Psoas muscle (tissue), 8 donors: ENCODE results near the gene RAI14. TPM values are rescaled to one million over a fixed set of nuclear protein-coding genes. Genes with fewer than 3 reads are reported as not detected.
A peak's percentile ranks its signal among the peaks of the same experiment; 100 is the strongest.

ENCODE experiments used
- ATAC-seq, 4 donors: fragments of 200-7000 bp; cut with Tn5 transposase; one replicate each; pipeline ENCODE4 v1.9.1; 2020; ENCODE audit warnings: moderate library complexity in 3 of 4, mild to moderate bottlenecking in 2 of 4
- DNase-seq, 2 donors: peaks; one replicate each; pipeline ENCODE4 v3.0.0-alpha.2; 2020
- H3K27ac ChIP-seq: fragments of 200-600 bp; one replicate; pipeline ENCODE4 v1.8.0; 2022
- H3K27me3 ChIP-seq, 3 donors: fragments of 200-600 bp in 1 of 3; one replicate each; pipeline versions ENCODE4 v1.6.1 to v1.8.0; 2013 to 2022; ENCODE audit warnings: low read length in 2 of 3, mild to moderate bottlenecking in 2 of 3, moderate library complexity in 1 of 3; ENCODE audit not compliant: insufficient read depth in 3 of 3
- H3K36me3 ChIP-seq, 2 donors: fragments of 200-600 bp in 1 of 2; one replicate each; pipeline versions ENCODE4 v1.6.1 to v1.8.0; 2013 to 2022; ENCODE audit warnings: low read depth in 1 of 2, mild to moderate bottlenecking in 1 of 2, moderate library complexity in 1 of 2; ENCODE audit not compliant: insufficient read depth in 1 of 2
- H3K4me1 ChIP-seq: fragments of 200-600 bp; one replicate; pipeline ENCODE4 v1.8.0; 2022
- H3K4me3 ChIP-seq: fragments of 200-600 bp; one replicate; pipeline ENCODE4 v1.8.0; 2022; ENCODE audit warnings: mild to moderate bottlenecking
- H3K9me3 ChIP-seq: fragments of 200-600 bp; one replicate; pipeline ENCODE4 v1.8.0; 2022
- WGBS, 3 donors: extraction: QIAGEN DNeasy Blood & Tissue Kit; methylation state at CpG; one replicate each; pipeline versions ENCODE4 v1.1.6 to v1.1.7; 2013; 5-methylcytosine and 5-hydroxymethylcytosine counted together
- intact Hi-C, 2 donors: fragments of 100-400 bp; cut with DNase I; formaldehyde crosslinking; loops; one replicate each; pipeline versions ENCODE4 v1.11.0 to v1.14.2; 2022
- polyA plus RNA-seq, 3 donors: library from polyadenylated mRNA; stranded (reverse); fragments of 200-250 nt; gene quantifications; one replicate each; pipeline ENCODE4 v1.2.3, GENCODE V29; 2013
- total RNA-seq, 4 donors: library from RNA; stranded (reverse); fragmentation: NEBNext Ultra II Directional in 2 of 4; extraction: Animal tissue kit (Norgen Biotek cat#: 25700) in 2 of 4; gene quantifications; one replicate each; pipeline versions ENCODE4 v1.2.1 to v1.2.4, GENCODE V29; 2021 to 2023
- TF ChIP-seq, protein P1 (sequence below): fragments of 200-600 bp; IDR thresholded peaks from one replicate; pipeline ENCODE4 v1.8.0; 2022; ENCODE audit warnings: antibody characterized with exemption
- donor health status: healthy with polysubstance abuse.
- donor health status: DM: no; HTN: no; CAD: no; lungs with moderate emphysema.
- donor health status: Bipolar disorder and iron deficiency.
- donor health status: healthy.
- donor health status: DM: yes; HTN: yes; CAD: no.
- donor health status: DM: no; HTN: no; CAD: no.
- donor health status: DM: no; HTN: no; CAD: no.
- donor health status: DM: yes; HTN: yes; CAD: no.

Gene RAI14
- total and polyA plus RNA-seq, 7 donors, result 0.69 to 4.3 (median 2.1) TPM

DNA sequence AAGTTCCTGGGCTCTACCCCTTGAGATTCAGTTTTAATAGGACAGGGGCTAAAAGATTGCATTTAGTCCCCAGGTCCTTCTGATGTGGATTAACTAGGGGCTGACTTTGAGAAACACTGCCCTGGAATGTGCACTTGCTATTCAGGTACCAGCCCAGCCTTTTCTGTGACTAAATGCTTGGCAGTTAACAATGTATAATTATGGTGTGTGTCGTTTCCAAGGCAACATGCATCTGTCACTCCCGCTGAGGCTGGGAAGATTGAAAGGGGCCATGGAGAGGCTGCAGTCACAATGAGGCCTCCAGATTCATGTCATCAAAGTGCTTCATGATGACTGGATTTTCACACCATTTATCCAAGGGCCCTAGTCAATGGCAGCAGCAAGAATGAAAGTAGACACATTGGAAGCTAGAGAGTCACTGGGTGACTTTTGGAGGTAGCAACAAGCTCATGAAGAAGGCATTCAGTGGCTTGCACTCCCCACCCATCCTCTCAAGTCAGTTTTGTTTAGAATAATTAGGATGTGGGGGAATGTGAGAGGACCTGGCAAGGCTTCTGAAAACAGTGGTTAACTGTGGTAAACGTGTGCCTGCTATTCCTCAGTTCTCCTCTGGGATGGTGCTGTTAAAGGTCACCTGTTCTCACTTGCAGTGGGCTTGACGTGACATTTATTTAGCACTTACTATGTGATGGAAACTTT lies 28.3 kb downstream of the RAI14 start:
- ATAC-seq (no peak), DNase-seq (no peak)
- Histone ChIP-seq H3K27me3 (no peaks in the 10 kb centered on the region), H3K36me3 (no peaks in the 10 kb centered on the region), H3K4me3 (no peak overlapping the region), H3K9me3 (no peaks in the 10 kb centered on the region), H3K27ac (no peak overlapping the region), H3K4me1 (no peaks in the 10 kb centered on the region)
- intact Hi-C loops, result no loop called here
- WGBS, 3 donors, result 42 to 46% (median 43%) methylated on average over 4 of the region's 4 CpGs
- TF ChIP-seq, protein P1, sequence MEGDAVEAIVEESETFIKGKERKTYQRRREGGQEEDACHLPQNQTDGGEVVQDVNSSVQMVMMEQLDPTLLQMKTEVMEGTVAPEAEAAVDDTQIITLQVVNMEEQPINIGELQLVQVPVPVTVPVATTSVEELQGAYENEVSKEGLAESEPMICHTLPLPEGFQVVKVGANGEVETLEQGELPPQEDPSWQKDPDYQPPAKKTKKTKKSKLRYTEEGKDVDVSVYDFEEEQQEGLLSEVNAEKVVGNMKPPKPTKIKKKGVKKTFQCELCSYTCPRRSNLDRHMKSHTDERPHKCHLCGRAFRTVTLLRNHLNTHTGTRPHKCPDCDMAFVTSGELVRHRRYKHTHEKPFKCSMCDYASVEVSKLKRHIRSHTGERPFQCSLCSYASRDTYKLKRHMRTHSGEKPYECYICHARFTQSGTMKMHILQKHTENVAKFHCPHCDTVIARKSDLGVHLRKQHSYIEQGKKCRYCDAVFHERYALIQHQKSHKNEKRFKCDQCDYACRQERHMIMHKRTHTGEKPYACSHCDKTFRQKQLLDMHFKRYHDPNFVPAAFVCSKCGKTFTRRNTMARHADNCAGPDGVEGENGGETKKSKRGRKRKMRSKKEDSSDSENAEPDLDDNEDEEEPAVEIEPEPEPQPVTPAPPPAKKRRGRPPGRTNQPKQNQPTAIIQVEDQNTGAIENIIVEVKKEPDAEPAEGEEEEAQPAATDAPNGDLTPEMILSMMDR, result no peak

- no peaks in the 10 kb centered on the region for H3K27me3 ChIP-seq
- 96 to 97% (median 96%) methylated on average over 4 of the region's 4 CpGs for WGBS, 3 donors
- no peak for ATAC-seq
- H3K4me3 ChIP-seq, result no peak overlapping the region
- H3K9me3 ChIP-seq, result no peaks in the 10 kb centered on the region
- H3K36me3 ChIP-seq, result no peaks in the 10 kb centered on the region
- no peak overlapping the region for H3K27ac ChIP-seq
- no peak for DNase-seq
- TF ChIP-seq, protein P1, result no peak
- H3K4me1 ChIP-seq, result no peaks in the 10 kb centered on the region
- intact Hi-C loops, result no loop called here
Measured at GRCh38 chr5:34684980-34685352, 28.8 kb downstream of the RAI14 start.

- no peaks in the 10 kb centered on the region for H3K9me3 ChIP-seq
- intact Hi-C loops, result no loop called here
- no peaks in the 10 kb centered on the region for H3K4me1 ChIP-seq
- no peak overlapping the region for H3K4me3 ChIP-seq
- ATAC-seq (no peak), DNase-seq (no peak)
- 70 to 78% (median 70%) methylated on average over 1 of the region's 1 CpG for WGBS, 3 donors
- no peaks in the 10 kb centered on the region for H3K36me3 ChIP-seq
- no peaks in the 10 kb centered on the region for H3K27me3 ChIP-seq
- TF ChIP-seq, protein P1, result no peak
- no peak overlapping the region for H3K27ac ChIP-seq
Measured at GRCh38 chr5:34685485-34686165, 29.5 kb downstream of the RAI14 start.

DNA sequence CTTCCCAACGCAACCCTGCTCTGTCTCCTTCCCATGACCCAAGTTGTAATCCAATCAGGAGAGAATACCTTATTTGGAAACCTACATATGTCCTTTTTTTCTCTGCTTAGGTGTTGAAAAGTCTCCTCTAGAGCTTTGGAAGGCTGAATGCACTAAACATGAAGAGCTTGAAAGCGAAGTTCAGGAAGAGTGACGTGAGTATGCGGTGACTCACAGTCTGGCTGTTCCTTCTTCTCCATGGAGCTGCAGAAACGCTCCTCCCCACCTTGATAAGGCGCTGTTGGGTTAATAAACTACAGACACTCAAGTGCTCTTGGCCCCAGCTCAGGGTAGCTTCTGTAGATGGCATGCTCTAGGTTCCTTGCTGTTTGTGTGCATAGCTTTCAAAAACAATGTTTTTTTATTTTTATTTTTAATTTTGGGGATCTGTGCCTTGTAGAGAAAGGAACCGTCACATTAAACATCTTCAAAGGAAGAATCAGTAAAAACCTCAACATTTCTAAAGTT lies 30.7 kb downstream of the RAI14 start:
- no peak overlapping the region for H3K27ac ChIP-seq
- H3K4me3 ChIP-seq, result no peak overlapping the region

More for the DNA sequence above, 30.7 kb downstream of the RAI14 start:
- ATAC-seq (peak in 1 of 4 donors; percentile 44), DNase-seq (peak in 1 of 2 donors; percentile 21)
- no peaks in the 10 kb centered on the region for H3K9me3 ChIP-seq
- TF ChIP-seq, protein P1, result no peak
- WGBS, 3 donors, result 69 to 90% (median 89%) methylated on average over 7 of the region's 7 CpGs
- no peaks in the 10 kb centered on the region for H3K4me1 ChIP-seq
- intact Hi-C loops, result no loop called here
- no peaks in the 10 kb centered on the region for H3K27me3 ChIP-seq
- H3K36me3 ChIP-seq, result no peaks in the 10 kb centered on the region
